Measurements from ENCODE around the gene CIC.

CIC gene
- total RNA-seq, result 13.1 to 74.6 (median 35.7) reads per million in 18 experiments

DNA sequence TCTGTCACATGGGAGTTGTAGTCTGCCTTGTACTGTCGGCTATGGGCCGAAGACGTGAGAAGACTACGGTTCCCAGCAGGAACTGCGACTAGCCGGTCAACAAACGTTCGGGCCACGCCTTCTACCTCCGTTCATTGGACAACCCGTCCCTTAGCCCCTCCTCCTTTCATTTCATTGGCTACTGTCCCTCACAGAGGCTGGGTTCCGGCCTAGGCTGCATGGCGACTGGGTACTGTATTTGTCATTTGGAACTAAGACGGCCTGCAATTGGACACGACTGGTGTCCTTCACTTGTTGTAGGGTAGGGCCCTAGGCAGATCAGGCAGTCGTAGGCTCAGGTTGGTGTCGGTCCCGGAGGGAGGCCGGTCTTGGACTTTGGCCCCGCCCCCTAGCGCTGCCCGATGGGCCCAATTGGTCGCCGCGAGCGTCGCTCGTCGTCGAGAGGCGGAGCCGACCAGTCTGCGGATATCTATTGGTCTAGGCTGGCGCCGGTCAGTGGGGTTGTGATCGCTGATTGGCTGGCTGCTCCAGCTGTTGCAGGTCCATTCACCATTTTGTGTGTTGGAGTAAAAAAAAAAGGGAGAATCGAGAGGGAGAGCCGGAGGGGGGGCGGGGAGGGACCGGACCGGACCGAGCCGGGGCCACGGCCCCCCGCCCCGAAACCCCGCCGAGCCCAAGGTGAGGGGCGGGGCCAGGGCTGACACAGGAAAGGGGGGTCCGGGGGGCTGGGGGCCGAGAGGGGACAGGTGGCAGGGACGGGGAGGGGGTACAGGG lies at the start of gene CIC:
Gene CIC (plus strand): TSS at position 549 of the 774 bp plus-strand sequence. CDS start 2,532 bp downstream, outside the sequence.
- peak; percentile 100 for DNase-seq

DNA sequence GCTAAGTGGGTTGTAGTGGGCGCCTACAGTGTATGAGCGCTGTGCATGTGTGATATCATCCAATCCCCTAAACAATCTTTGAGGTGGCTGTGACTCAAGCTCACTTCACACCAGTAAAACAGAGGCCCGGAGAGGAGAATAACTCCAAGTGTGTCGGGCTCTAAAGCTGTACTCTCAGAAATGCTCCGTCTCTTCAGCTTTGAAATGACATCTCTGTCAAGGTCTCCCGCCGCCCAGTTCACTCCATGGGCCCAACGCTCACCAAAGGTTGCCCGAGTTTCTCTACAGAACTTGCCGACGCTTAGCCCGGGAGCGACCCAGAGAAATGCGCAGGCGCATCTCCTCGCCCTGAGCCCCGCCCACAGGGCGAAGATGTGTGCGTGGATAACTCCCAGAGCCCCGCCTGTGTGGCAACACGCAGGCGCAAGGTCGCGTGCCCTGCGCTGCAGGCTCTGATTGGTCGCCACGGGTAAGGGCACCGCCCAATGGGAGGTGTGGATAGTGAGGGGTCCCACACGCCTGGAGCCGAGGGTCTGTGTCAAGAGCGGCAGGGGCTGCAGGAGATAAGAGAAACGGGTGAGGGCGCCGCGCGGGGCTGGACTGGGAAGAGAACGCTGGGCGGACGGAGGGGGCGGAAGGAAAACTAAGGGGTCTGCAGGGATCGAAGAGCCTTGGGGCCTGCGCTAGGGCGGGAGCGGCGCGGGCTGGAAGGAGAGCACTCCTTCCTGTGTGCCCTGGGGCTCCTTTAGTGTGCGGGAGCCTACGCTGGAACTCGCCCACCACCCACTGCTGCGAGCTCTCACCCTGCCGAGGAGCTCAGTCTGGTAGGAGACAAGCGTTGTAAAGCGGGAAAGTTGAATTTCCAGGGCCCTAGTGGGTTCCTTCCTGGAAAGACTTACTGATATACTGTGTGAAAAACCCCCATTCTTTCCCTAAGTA lies 49.0 kb upstream of the CIC start, which contains the start of gene ZNF526:
Gene ZNF526 (plus strand): TSS at position 501 of the 939 bp plus-strand sequence. CDS start 4,092 bp downstream, outside the sequence.
- peak; percentile 97 to 99 for DNase-seq

- no peak for DNase-seq
Observed at GRCh38 chr19:42220751-42221097, 48.3 kb upstream of the CIC start.

DNA sequence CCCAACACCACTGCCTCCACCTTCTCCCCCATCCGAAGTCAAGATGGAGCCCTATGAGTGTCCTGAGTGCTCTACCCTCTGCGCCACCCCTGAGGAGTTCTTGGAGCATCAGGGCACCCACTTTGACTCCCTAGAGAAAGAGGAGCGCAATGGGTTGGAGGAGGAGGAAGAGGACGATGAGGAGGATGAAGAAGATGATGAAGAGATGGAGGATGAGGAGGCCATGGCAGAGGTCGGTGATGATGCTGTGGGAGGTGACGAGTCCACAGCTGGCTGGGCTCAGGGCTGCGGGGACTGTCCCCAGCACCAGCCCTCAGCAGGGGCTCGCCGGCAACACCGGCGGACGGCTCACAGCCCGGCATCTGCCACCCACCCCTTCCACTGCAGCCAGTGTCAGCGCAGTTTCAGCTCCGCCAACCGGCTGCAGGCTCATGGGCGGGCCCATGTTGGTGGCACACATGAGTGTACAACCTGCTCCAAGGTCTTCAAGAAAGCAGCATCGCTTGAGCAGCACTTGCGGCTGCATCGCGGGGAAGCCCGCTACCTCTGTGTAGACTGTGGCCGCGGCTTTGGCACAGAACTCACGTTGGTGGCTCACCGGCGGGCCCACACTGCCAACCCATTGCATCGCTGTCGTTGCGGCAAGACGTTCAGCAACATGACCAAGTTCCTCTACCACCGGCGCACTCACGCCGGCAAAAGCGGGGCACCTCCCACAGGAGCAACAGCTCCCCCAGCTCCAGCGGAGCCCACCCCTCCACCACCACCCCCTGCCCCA lies 43.9 kb upstream of the CIC start:
- DNase-seq, result no peak

DNA sequence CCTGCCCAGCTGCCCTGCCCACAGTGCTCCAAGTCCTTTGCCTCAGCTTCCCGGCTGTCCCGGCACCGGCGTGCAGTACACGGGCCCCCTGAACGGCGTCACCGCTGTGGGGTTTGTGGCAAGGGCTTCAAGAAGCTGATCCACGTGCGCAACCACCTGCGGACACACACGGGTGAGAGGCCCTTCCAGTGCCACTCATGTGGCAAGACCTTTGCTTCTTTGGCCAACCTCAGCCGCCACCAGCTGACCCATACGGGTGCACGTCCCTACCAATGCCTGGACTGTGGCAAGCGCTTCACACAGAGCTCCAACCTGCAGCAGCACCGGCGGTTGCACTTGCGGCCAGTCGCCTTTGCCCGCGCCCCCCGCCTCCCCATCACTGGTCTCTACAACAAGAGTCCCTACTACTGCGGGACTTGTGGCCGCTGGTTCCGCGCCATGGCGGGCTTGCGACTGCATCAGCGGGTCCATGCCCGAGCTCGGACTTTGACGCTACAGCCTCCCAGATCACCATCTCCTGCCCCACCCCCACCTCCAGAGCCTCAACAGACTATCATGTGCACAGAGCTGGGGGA lies 43.2 kb upstream of the CIC start:
- no peak for DNase-seq

GRCh38 chr19:42226886-42227285 lies 42.2 kb upstream of the CIC start:
- DNase-seq, result no peak

DNA sequence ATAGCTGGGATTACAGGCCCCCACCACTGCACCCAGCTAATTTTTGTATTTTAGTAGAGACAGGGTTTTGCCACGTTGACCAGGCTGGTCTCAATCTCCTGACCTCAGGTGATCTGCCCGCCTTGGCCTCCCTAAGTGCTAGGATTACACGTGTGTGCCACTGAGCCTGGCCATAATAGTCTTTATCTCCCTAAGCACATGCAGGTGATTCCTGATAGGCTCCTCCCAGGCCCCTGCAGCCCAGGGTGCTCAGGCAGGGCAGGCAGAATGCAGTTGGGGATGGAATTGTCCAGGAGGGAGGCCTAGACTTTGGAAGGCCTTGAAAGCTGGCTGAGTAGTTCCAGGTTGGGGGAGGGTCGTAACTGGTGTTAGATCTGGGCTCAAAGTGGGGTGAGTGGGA lies 40.4 kb upstream of the CIC start:
- no peak for DNase-seq

DNA sequence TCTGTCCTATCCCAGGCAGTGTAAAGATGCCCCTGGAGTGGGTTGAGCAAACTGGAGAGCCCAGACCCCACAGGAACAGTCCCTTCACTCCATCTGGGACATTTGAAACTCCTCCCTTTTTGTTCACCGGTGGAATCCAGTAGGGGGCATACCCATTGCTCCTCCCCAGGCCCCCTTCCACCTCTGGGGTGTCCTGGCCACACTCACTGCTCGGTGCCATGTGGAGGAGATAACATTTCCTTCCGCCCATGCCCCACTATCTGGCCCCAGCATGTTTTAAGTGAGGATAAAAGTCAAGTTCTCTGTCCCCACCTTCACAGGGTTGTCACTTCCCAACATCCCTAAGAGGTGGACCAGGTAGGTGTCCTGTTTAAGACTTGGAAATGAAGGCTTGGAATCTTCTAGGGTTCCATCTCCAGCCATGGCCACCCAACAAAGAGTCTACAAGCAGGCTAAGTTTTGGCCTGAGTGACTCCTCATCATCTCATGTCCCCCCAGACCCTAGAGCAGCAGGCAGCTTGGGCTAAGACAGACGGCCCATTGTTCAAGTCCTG lies 39.7 kb upstream of the CIC start:
- DNase-seq, result no peak

DNA sequence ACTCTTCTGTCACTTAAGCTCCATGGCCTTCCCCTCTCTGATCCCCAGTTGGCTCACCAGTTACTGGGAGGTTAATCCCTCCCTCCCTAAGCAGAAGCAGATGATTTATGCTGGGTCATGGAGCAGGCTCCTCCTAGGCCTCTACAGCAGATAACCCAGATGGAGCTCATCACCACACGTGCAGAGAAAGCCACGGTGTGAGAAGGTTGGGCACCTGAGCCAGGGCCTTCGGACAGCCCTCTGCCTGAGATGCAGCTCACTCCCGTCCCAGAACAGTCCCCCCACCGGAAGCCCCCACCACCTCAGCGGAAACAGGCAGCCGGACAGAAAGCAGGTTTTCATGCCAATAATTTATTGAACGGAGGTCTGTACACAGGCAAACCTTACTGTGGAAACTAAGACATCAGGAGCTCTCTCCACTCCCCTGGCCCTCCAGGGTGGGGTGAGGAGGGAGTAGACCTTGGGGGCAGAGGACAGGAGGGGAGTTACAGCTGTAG lies 39.1 kb upstream of the CIC start:
- no peak for DNase-seq

- no peak for DNase-seq
Observed at GRCh38 chr19:42230571-42230970, 38.5 kb upstream of the CIC start.

DNA sequence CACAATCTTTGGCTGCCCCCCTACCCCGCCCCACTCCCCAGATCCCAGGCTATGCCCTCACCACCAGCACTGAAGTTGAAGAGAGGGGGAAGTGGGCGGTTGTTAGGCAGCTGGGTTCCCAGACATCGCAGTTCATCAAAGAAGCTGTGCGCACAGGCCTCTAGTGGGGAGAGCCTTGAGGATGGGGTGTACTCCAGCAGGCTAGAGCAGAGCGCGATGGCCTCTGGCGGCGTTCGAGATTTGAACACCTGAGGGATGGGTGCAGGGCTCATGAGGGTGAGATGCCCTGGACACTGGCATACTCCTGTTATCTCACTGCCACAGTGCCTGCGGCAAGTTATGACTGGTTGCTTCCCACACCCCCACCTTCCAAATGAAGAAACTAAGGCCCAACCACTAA lies 36.6 kb upstream of the CIC start:
- DNase-seq, result no peak

DNA sequence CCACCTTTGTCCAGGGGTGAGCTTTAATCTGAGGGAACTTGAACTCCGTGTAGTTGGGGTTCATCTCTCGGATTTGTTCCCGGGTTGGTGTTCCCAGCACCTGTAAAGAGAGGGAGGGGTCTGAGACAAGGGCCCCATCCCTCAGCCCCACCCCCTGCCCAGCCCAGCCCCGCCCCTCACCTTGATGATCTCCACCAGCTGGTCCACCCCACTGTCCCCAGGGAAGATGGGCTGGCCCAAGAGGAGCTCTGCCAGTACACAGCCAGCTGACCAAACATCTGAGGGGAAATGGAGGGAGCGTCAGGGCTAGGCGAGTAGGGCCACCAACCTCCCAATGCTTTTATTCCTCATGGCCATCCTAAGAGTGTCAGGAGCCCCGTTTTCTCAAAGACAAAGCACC lies 35.9 kb upstream of the CIC start:
- DNase-seq, result no peak

GRCh38 chr19:42233678-42234292 lies 35.3 kb upstream of the CIC start:
- DNase-seq, result no peak

DNA sequence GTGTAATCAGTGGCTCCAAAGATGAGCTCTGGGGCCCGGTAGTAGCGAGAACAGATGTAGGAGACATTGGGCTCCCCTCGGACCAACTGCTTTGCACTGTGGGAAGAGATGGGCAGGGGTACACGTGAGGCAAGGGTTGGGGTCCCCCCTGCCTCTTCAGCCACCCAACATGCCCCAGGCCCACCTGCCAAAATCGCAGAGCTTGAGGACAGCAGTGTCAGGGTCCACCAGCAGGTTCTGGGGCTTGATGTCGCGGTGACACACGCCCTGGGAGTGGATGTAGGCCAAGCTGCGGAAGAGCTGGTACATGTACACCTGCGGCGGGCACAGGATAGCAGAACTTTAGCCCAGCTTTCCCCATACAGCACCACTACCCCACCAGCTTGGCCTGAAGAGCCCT lies 34.7 kb upstream of the CIC start:
- no peak for DNase-seq

DNA sequence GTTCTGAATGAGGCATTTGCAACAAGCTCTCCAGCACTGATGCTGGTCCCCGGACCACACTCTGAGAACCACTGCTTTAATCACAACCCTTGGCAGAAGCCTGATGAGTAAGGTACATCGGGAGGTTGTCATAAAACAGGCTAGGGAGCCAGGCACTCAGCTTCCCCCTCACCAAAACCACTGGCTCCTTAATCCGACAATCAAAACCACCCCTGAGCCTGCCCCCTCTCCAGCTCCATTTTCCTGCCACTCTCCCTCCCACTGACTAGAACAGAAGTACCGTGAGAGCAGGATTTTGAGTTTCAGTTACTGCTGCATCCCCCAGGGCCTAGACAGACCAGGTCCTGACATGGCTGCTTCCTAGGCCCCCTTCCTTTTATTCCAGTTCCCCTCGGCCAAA lies 33.9 kb upstream of the CIC start:
- DNase-seq, result no peak

DNA sequence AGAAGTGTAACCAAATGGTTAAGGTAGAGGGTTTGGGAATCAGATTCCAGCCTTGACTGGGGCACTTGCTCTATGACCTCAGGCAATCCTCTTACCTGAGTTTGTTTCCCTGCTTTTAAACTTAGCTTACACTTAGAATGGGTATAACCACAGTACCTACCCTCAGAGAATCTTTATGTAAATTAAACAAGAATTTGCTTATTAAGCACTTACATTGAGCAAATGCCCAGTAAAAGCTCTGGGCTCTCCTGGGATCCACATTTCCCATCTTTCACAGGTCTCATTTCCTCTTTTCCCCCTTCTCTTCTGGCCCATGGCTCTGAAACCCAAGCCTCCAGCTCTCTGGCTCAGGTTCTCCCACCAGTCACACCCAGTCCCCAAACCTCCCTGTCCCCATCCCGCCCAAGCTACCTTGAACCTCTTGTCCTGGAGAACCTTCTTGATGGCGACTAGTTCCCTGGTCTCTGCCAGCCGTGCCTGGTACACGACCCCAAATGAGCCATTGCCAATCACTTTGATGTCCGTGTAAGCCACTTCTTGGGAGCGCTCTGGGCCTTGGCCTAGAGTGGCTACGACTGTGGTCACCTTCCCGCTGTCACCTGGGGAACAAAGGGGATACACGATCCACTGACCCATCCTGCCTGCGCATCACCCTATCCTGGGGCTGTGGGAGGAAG lies 29.4 kb upstream of the CIC start:
- no peak for DNase-seq

- DNase-seq, result no peak
Observed at GRCh38 chr19:42241279-42241678, 27.8 kb upstream of the CIC start.

- DNase-seq, result no peak
Observed at GRCh38 chr19:42242069-42242511, 27.0 kb upstream of the CIC start.

GRCh38 chr19:42242512-42243409 lies 26.3 kb upstream of the CIC start, which contains the start of gene GSK3A:
Gene GSK3A (minus strand): TSS chr19:42242602. CDS start chr19:42242465, 137 bp downstream.
- peak; percentile 99 for DNase-seq
